ENCODE measurements around the gene ASL. TPM values are rescaled to one million over a fixed set of nuclear protein-coding genes. Genes with fewer than 3 reads are reported as not detected.

ASL gene
- total RNA-seq, 1 experiment from 2014 or later, result 56.5 TPM

- H3K27ac Mint-ChIP-seq (ENCODE audit: low read depth, unreplicated experiment), result no peak overlapping the region
- ChIA-PET CTCF (interaction anchor here (0.6 to 1.0 kb wide), 3 partner anchors 17 to 48 kb away, joined by 3 read pairs; no protein-coding TSS in a partner anchor), POLR2A (interaction anchor here (0.6 to 2.4 kb wide), 2 partner anchors 23 to 24 kb away, joined by 3 to 7 read pairs; no protein-coding TSS in a partner anchor)
- no peak for TF ChIP-seq CTCF (IDR thresholded peaks at IDR 0.05; ENCODE audit: unreplicated experiment)
- intact Hi-C loops (cut with micrococcal nuclease), result no loop called here
- H3K4me1 Mint-ChIP-seq (ENCODE audit: insufficient read depth, unreplicated experiment), result no peaks in the 10 kb centered on the region
- H3K36me3 Mint-ChIP-seq (ENCODE audit: insufficient read depth, unreplicated experiment), result peaks cover 31% of the 10 kb centered on the region
- H3K4me3 Mint-ChIP-seq (ENCODE audit: unreplicated experiment), result peak overlapping the region; percentile 33
- no TSS peak for BruUV-seq (replicated peaks)
- H3K9me3 Mint-ChIP-seq (ENCODE audit: unreplicated experiment), result no peaks in the 10 kb centered on the region
- H3K27me3 Mint-ChIP-seq (ENCODE audit: insufficient read depth, unreplicated experiment), result no peaks in the 10 kb centered on the region
- DNase-seq (ENCODE audit: unreplicated experiment), result no peak
These were observed 2.4 kb downstream of the ASL start for GRCh38 chr7:66078067-66078466.

- POLR2A ChIA-PET, result no interaction called here
- H3K4me1 Mint-ChIP-seq (ENCODE audit: insufficient read depth, unreplicated experiment), result peaks cover 4% of the 10 kb centered on the region
- no peaks in the 10 kb centered on the region for H3K9me3 Mint-ChIP-seq (ENCODE audit: unreplicated experiment)
- no peak for DNase-seq (ENCODE audit: unreplicated experiment)
- peaks cover 54% of the 10 kb centered on the region for H3K36me3 Mint-ChIP-seq (ENCODE audit: insufficient read depth, unreplicated experiment)
- CTCF ChIA-PET, result no interaction called here
- H3K27me3 Mint-ChIP-seq (ENCODE audit: insufficient read depth, unreplicated experiment), result no peaks in the 10 kb centered on the region
- BruUV-seq (replicated peaks), result no TSS peak
- intact Hi-C loops (cut with micrococcal nuclease), result no loop called here
- H3K4me3 Mint-ChIP-seq (ENCODE audit: unreplicated experiment), result no peak overlapping the region
- H3K27ac Mint-ChIP-seq (ENCODE audit: low read depth, unreplicated experiment), result no peak overlapping the region
- no peak for TF ChIP-seq CTCF (IDR thresholded peaks at IDR 0.05; ENCODE audit: unreplicated experiment)
These were observed 6.5 kb downstream of the ASL start for GRCh38 chr7:66082083-66082482.

GRCh38 chr7:66082886-66083415 is 7.3 kb downstream of the ASL start:
- Mint-ChIP-seq H3K4me3 (ENCODE audit: unreplicated experiment) (no peak overlapping the region), H3K27me3 (ENCODE audit: insufficient read depth, unreplicated experiment) (no peaks in the 10 kb centered on the region), H3K36me3 (ENCODE audit: insufficient read depth, unreplicated experiment) (peaks cover 54% of the 10 kb centered on the region), H3K4me1 (ENCODE audit: insufficient read depth, unreplicated experiment) (peaks cover 5% of the 10 kb centered on the region), H3K27ac (ENCODE audit: low read depth, unreplicated experiment) (no peak overlapping the region), H3K9me3 (ENCODE audit: unreplicated experiment) (no peaks in the 10 kb centered on the region)
- DNase-seq (ENCODE audit: unreplicated experiment), result no peak
- BruUV-seq (replicated peaks), result no TSS peak
- TF ChIP-seq CTCF (IDR thresholded peaks at IDR 0.05; ENCODE audit: unreplicated experiment), result no peak
- intact Hi-C loops (cut with micrococcal nuclease), result no loop called here
- ChIA-PET CTCF (no interaction called here), POLR2A (interaction anchor here (0.5 kb wide), 1 partner anchor 31 kb away, joined by 6 read pairs; no protein-coding TSS in a partner anchor)

GRCh38 chr7:66083677-66084076 is 8.1 kb downstream of the ASL start:
- intact Hi-C loops (cut with micrococcal nuclease), result no loop called here
- no peak for TF ChIP-seq CTCF (IDR thresholded peaks at IDR 0.05; ENCODE audit: unreplicated experiment)
- Mint-ChIP-seq H3K4me3 (ENCODE audit: unreplicated experiment) (no peak overlapping the region), H3K4me1 (ENCODE audit: insufficient read depth, unreplicated experiment) (peaks cover 5% of the 10 kb centered on the region), H3K27me3 (ENCODE audit: insufficient read depth, unreplicated experiment) (no peaks in the 10 kb centered on the region), H3K9me3 (ENCODE audit: unreplicated experiment) (no peaks in the 10 kb centered on the region), H3K27ac (ENCODE audit: low read depth, unreplicated experiment) (no peak overlapping the region), H3K36me3 (ENCODE audit: insufficient read depth, unreplicated experiment) (peaks cover 54% of the 10 kb centered on the region)
- ChIA-PET POLR2A (no interaction called here), CTCF (interaction anchor here (0.8 kb wide), 1 partner anchor 896 kb away, joined by 5 read pairs; no protein-coding TSS in a partner anchor)
- no TSS peak for BruUV-seq (replicated peaks)
- no peak for DNase-seq (ENCODE audit: unreplicated experiment)

All from MCF 10A (cell line).